ENCODE data around the gene CALML3. TPM values are rescaled to one million over a fixed set of nuclear protein-coding genes. Genes with fewer than 3 reads are reported as not detected.

CALML3 gene
- total and polyA plus RNA-seq, 2 donors (not counting 3 experiments of a cell fraction or from before 2014, with no cell fraction given) = not detected

DNA sequence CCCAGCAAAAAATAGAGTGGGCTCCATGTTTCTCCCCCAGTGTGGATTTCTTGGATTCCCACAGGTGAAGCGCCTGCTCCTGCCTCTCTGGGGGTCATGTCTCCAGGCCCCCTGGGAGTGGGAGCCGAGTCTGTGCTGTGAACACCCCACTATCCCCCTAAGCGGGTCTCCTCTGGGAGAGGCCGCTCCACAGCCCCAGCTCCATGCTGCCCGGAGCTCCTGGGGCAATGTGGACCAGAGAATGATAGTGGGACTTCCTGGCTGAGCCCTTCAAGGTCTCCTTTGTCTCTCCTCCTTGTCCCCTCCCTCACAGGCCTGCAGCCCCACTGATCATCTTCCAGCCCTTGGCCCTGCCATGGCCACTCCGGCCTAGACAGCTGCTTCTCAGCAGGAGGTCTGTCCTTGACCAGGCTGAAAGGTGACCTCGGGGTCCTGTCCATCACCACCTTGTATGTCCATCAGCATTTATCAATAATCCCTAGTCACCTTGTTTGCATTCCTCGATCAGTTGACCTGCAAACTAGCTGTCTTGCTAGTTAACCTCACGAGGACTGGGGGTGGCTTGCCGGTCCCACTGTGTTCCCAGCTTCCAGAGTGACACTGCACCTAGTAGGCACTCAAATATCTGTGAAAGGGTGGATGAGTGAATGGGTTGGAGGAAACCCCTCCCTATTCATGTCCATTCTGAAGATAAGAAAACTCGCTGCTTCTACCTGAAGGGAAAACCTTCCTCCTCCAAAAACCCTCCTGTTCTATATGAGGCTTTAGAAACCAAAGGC lies 776 bp upstream of the CALML3 start:
- Histone ChIP-seq H3K4me3 (replicated peaks in 1 of 3; ENCODE audit: insufficient read depth in 1 of 3, low read depth in 1 of 3, low read length in 3 of 3) (no peak overlapping the region), H3K79me2 (ENCODE audit: control insufficient read depth, insufficient read depth, low read length) (no peaks in the 10 kb centered on the region), H3K36me3 (ENCODE audit: control insufficient read depth in 2 of 2, extremely low read depth in 1 of 2, insufficient read depth in 2 of 2, low read length in 2 of 2) (no peaks in the 10 kb centered on the region), H2AFZ (ENCODE audit: low read depth, low read length) (no peak overlapping the region), H3K4me2 (ENCODE audit: insufficient read depth, low read length) (no peak overlapping the region), H3K4me1 (ENCODE audit: control insufficient read depth, extremely low read depth, insufficient read depth, low read length) (no peaks in the 10 kb centered on the region), H3K9ac (replicated peaks; ENCODE audit: extremely low read depth, insufficient read depth, low read length) (no peak overlapping the region), H3K27me3 (ENCODE audit: control insufficient read depth in 2 of 2, insufficient read depth in 2 of 2, low read length in 2 of 2) (peaks cover 0 to under 1% of the 10 kb centered on the region in 2 experiments), H4K20me1 (replicated peaks; ENCODE audit: control insufficient read depth, extremely low read depth, insufficient read depth, low read length) (no peaks in the 10 kb centered on the region), H3K9me1 (replicated peaks; ENCODE audit: control insufficient read depth, extremely low read depth, insufficient read depth, low read length) (no peaks in the 10 kb centered on the region), H3K27ac (ENCODE audit: insufficient read depth, low read depth, low read length) (no peak overlapping the region), H3K9me3 (replicated peaks; ENCODE audit: control insufficient read depth, insufficient read depth, low read length) (no peaks in the 10 kb centered on the region)
- ChIA-PET POLR2A (no interaction called here), CTCF (no interaction called here)
- no peak for DNase-seq (ENCODE audit: low read depth, low spot score)
- dilution Hi-C loops (cut with MboI; ENCODE audit: extremely low pct_ligation_motif_present, low sequenced_read_pairs) = no loop called here
- intact Hi-C loops (cut with micrococcal nuclease) = no loop called here
- FAIRE-seq = no peak
- no TSS peak for BruUV-seq (replicated peaks)
- TF ChIP-seq POLR2AphosphoS5 (IDR thresholded peaks at IDR 0.05; ENCODE audit: insufficient read depth, low read depth, low read length) (no peak), EZH2 (IDR thresholded peaks at IDR 0.05; ENCODE audit: borderline replicate concordance, low read depth, low read length, severe bottlenecking) (no peak), POLR2A (IDR thresholded peaks at IDR 0.05; ENCODE audit: low read depth, low read length) (no peak), GATA2 (IDR thresholded peaks at IDR 0.05; ENCODE audit: insufficient read depth, insufficient read length, low read depth, low read length) (no peak), FOS (IDR thresholded peaks at IDR 0.05; ENCODE audit: borderline replicate concordance, insufficient read depth, low read length) (no peak), CTCF (IDR thresholded peaks at IDR 0.05; ENCODE audit: extremely low read depth in 1 of 2, insufficient read depth in 1 of 2, low read depth in 1 of 2, low read length in 2 of 2) (no peak), MYC (IDR thresholded peaks at IDR 0.05; ENCODE audit: low read depth, low read length) (no peak), MAX (IDR thresholded peaks at IDR 0.05; ENCODE audit: insufficient read depth, insufficient read length) (no peak), JUN (IDR thresholded peaks at IDR 0.05; ENCODE audit: borderline replicate concordance, insufficient read depth, insufficient read length, low read depth) (no peak)
